GM12873 (cell line): ENCODE data around the gene DOCK6.

Experiments used
- TF ChIP-seq, protein P1 (sequence below): IDR thresholded peaks from 2 replicates; pipeline ENCODE4 v1.5.1; 2012; ENCODE audit warnings: low read depth, mild to moderate bottlenecking, moderate library complexity, low read length, control low read depth; ENCODE audit not compliant: insufficient read depth; ENCODE audit errors: missing control alignments

DOCK6 gene

GRCh38 chr19:11261971-11262839 is at the start of gene DOCK6:
Gene DOCK6, minus strand, starts transcription at chr19:11262524. Its CDS starts 84 bp downstream, at chr19:11262440.
- TF ChIP-seq, protein P1, sequence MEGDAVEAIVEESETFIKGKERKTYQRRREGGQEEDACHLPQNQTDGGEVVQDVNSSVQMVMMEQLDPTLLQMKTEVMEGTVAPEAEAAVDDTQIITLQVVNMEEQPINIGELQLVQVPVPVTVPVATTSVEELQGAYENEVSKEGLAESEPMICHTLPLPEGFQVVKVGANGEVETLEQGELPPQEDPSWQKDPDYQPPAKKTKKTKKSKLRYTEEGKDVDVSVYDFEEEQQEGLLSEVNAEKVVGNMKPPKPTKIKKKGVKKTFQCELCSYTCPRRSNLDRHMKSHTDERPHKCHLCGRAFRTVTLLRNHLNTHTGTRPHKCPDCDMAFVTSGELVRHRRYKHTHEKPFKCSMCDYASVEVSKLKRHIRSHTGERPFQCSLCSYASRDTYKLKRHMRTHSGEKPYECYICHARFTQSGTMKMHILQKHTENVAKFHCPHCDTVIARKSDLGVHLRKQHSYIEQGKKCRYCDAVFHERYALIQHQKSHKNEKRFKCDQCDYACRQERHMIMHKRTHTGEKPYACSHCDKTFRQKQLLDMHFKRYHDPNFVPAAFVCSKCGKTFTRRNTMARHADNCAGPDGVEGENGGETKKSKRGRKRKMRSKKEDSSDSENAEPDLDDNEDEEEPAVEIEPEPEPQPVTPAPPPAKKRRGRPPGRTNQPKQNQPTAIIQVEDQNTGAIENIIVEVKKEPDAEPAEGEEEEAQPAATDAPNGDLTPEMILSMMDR: peak; percentile 36

DNA sequence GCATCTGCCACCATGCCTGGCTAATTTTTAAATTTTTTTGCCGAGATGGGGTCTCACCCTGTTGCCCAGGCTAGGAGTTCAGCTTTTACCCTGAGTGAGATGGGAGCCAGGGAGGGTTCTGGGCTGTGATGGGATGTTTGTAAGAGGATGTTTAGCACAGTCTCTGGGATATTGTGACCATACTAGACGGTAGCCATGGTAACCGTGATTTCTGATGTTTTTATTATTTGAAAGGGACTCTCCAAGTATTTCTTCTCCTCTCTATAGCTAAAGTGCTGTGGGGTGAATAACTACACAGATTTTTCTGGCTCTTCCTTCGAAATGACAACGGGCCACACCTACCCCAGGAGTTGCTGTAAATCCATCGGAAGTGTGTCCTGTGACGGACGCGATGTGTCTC is 44.0 kb upstream of the DOCK6 start:
- TF ChIP-seq, protein P1: no peak

DNA sequence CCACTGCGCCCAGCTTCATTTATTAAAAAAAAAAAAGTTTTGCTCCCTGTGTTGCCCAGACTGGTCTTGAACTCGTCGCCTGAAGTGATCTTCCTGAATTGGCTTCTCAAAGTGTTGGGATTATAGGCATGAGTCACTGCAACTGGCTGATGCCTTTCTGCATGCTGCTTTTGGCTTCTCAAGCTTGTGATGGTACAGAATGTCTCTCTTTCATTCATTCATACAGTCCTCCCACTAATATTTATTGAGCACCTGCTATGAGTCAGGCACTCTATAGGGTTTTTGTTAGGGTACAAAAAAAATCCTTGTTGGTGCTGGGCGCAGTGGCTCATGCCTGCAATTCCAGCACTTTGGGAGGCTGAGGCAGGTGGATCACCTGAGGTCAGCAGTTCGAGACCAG is 42.6 kb upstream of the DOCK6 start:
- TF ChIP-seq, protein P1: no peak

GRCh38 chr19:11300811-11301120 is 38.4 kb upstream of the DOCK6 start:
- TF ChIP-seq, protein P1: no peak

DNA sequence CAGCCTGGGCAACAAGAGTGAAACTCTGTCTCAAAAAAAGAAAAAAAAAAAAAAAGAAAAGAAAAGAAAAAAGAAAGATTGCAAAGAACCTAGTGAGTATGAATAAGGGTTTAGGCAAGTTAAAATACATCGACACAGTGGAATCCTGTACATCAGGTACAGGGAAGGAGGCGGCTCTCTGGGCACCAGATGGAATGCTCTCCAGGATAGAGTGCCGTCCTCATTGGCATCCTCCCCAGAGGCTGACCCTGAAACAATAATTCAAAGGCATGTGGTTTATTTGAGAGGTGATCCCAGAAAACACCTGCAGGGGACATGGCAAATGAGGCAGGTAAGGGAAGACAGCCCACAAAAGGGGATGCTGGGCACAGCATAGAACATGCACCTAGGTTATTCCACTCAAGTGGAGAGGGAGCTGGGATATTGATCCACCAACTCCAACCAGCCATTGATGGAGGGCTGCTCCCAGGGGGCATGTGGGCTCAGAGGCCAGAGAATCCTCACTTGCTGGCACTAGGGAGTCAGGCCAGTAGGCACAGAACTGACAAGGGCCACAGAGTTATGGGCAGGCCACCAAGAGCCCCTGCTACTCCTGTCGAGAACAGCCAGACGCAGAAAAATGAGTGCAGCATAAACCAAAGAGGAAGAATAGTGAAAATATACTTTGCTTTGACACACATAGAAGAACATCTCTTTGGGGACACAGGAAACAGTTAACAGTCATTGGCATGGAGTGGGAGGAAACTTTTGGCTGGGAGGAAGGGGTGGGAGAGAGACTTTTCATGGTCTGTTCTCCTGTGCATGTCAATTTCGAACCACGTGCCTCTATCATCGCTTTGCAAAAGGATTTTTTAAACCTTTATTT is 37.9 kb upstream of the DOCK6 start:
- TF ChIP-seq, protein P1: no peak

- TF ChIP-seq, protein P1: no peak
Measured at GRCh38 chr19:11296264-11296663, 33.9 kb upstream of the DOCK6 start.

GRCh38 chr19:11295665-11296245 is 33.4 kb upstream of the DOCK6 start, which contains the start of gene TSPAN16:
Gene TSPAN16, plus strand, starts transcription at chr19:11296160. Its CDS starts 138 bp downstream, at chr19:11296298.
- TF ChIP-seq, protein P1: no peak
